Activated naive CD4-positive, alpha-beta T cell treated with anti-CD3 and anti-CD28 coated beads, Interleukin-2, amount 50 U/mL, for 72 hours (primary cell): Measurements from ENCODE around the gene FOXD4L1. TPM values are rescaled to one million over a fixed set of nuclear protein-coding genes. Genes with fewer than 3 reads are reported as not detected.
"Not testable (repeated sequence)": the region's sequence is repeated elsewhere in the genome, so short reads cannot be mapped to it uniquely, and the experiment has no call there.

ENCODE experiments used
- ATAC-seq, 2 donors: fragments of 150-1000 bp; cut with Tn5 transposase; 2 replicates each; pipeline ENCODE4 v1.10.0; 2021; ENCODE audit warnings: mild to moderate bottlenecking in 2 of 2, moderate library complexity in 2 of 2
- DNase-seq, 2 donors: peaks; one replicate each; pipeline ENCODE4 v3.0.0; 2021 to 2022; ENCODE audit warnings: low spot score in 2 of 2
- H3K27ac Mint-ChIP-seq, 2 donors: one replicate each; pipeline ENCODE4 v1.8.0; 2022; ENCODE audit warnings: mild to moderate bottlenecking in 2 of 2, mixed read lengths in 2 of 2
- H3K36me3 Mint-ChIP-seq, 2 donors: one replicate each; pipeline ENCODE4 v1.8.0; 2022; ENCODE audit warnings: mixed read lengths in 2 of 2
- H3K9me3 Mint-ChIP-seq, 2 donors: one replicate each; pipeline ENCODE4 v1.8.0; 2022; ENCODE audit warnings: mixed read lengths in 2 of 2
- total RNA-seq, 2 donors: library from RNA; stranded (reverse); gene quantifications; one replicate each; pipeline ENCODE4 v1.2.3, GENCODE V29; 2022

FOXD4L1 gene
- total RNA-seq, 2 donors from 2014 or later: 0.30 TPM; not detected in 1

DNA sequence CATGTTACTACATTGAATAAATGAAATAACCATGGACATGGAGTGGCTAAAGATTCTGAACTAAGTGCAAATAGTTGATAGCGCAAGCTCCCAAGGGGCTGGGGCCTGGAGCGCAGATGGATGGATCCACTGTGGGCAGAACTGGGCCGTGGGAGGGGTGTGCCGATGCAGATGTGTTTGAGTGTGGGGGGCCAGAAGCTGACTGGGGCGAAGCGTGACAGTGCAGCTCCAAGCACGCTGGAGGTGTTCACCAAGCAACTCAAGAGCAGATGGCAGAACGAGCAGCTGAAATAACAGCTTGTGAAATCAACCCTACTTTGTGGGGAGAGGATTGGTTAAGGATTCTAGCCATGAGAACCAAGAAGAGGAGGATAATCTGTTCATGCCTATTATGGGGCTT is 17.0 kb downstream of the FOXD4L1 start:
- not testable (repeated sequence) for DNase-seq, H3K9me3 Mint-ChIP-seq, ATAC-seq, H3K36me3 Mint-ChIP-seq, H3K27ac Mint-ChIP-seq

GRCh38 chr2:113515995-113516394 is 17.5 kb downstream of the FOXD4L1 start:
- H3K27ac Mint-ChIP-seq, H3K36me3 Mint-ChIP-seq, H3K9me3 Mint-ChIP-seq, ATAC-seq, DNase-seq: not testable (repeated sequence)

- not testable (repeated sequence) for H3K36me3 Mint-ChIP-seq, H3K9me3 Mint-ChIP-seq, H3K27ac Mint-ChIP-seq, DNase-seq
- ATAC-seq: peak; percentile 22 to 78
Observed at GRCh38 chr2:113517025-113517424, 18.6 kb downstream of the FOXD4L1 start.

GRCh38 chr2:113520837-113521236 is 22.4 kb downstream of the FOXD4L1 start:
- H3K27ac Mint-ChIP-seq, H3K36me3 Mint-ChIP-seq, DNase-seq, H3K9me3 Mint-ChIP-seq: not testable (repeated sequence)
- peak in 1 of 2 donors; percentile 51 for ATAC-seq

GRCh38 chr2:113521492-113521891 is 23.0 kb downstream of the FOXD4L1 start:
- H3K36me3 Mint-ChIP-seq, DNase-seq, H3K27ac Mint-ChIP-seq, H3K9me3 Mint-ChIP-seq, ATAC-seq: not testable (repeated sequence)

DNA sequence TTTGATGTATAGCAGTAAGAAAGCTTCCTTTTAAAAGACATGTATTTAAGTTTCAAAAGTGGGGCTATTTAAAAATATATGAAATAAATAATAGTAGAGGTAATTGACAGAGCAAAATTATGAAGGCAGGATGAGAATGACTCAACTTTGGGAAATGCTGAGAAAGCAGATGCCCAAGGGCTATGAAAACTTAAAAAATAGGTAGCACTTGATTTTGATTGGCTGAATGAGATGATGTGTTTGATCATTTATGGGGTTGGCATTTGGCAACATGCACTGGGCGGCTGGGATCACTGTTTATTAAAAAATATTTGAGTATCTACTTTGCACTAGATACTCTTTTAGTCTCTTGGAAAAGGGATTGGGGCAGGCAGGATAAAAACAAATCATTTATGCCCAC is 26.5 kb downstream of the FOXD4L1 start:
- H3K9me3 Mint-ChIP-seq, ATAC-seq, H3K27ac Mint-ChIP-seq, H3K36me3 Mint-ChIP-seq, DNase-seq: not testable (repeated sequence)

DNA sequence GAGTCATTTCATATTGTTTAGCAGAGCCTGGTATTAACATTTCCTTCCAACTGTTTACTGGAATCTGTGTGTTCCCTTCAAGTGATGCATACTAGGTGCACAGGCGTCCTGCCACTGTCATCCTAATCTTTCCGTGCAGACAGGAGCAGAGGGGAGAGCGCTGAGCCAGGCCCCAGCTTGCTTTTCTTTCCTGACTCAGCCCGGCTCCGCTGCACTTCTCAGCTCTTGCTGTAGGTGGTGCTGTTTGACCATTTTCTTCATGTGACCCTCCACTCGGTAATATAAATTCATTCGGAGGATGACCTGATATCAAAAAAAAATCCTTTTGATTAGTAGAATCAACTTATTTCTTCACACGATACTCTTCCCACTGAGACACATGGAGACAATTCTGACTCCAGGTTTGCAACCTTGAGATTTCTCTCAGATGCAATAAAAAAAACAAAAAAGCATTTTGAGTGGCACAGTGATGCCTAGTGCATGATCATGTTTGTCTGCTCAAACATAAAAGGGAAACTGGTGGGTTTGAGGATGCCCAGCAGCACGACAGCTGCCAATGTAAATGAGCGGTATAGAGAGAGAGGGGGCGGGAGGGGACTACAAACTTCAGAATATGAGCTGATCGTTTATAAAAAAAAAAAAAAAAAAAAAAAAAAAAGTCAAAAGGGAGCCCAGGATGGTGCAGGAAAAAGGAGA is 29.0 kb downstream of the FOXD4L1 start:
- DNase-seq, H3K36me3 Mint-ChIP-seq, H3K9me3 Mint-ChIP-seq, H3K27ac Mint-ChIP-seq: not testable (repeated sequence)
- ATAC-seq: peak; percentile 81 to 89

- H3K36me3 Mint-ChIP-seq, H3K27ac Mint-ChIP-seq, H3K9me3 Mint-ChIP-seq, DNase-seq, ATAC-seq: not testable (repeated sequence)
Observed at GRCh38 chr2:113528126-113528525, 29.7 kb downstream of the FOXD4L1 start.

DNA sequence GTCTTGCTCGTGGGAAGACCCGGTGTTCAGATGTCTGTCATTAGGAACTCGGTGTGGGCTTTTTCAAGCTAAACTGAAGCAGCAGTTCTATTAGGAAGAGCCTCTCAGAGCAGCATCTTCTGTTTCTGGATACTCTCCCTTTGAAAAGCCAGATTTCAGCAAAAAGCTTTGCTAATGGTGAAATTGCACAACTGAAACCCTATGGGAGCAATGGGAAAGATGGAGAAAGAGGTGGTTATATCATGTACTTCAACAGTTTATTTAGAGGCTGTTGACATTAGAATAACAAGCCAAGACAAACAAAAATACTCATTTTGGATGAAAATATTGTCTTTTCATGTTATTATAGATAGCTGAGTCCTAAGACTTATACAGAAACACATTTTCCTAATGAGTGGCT is 30.4 kb downstream of the FOXD4L1 start:
- not testable (repeated sequence) for H3K36me3 Mint-ChIP-seq, H3K9me3 Mint-ChIP-seq, DNase-seq, ATAC-seq, H3K27ac Mint-ChIP-seq

GRCh38 chr2:113532991-113533390 is 34.5 kb downstream of the FOXD4L1 start:
- DNase-seq, H3K27ac Mint-ChIP-seq, H3K36me3 Mint-ChIP-seq, H3K9me3 Mint-ChIP-seq, ATAC-seq: not testable (repeated sequence)

DNA sequence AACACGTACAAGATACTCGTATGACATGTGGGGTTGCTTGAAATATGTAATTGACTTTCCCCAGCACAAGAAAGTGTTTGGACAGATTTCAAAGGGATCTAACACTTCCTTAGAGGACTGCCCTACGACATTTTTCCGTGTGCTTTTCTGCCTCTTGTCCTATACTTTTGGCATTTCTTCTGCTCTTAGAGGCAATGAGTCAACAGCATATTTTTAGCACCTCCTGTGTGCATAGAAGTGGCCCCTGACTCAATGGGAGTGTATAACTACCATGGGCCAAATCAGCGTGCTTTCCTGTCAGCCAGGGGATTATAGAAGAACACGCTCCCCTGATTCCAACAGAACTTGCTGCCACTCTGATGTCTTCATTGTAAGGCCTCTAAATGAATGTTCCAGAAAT is 38.1 kb downstream of the FOXD4L1 start:
- not testable (repeated sequence) for H3K27ac Mint-ChIP-seq, DNase-seq, H3K9me3 Mint-ChIP-seq, H3K36me3 Mint-ChIP-seq, ATAC-seq

- H3K36me3 Mint-ChIP-seq, ATAC-seq: not testable (repeated sequence)
Observed at GRCh38 chr2:113540834-113541203, 42.4 kb downstream of the FOXD4L1 start.

DNA sequence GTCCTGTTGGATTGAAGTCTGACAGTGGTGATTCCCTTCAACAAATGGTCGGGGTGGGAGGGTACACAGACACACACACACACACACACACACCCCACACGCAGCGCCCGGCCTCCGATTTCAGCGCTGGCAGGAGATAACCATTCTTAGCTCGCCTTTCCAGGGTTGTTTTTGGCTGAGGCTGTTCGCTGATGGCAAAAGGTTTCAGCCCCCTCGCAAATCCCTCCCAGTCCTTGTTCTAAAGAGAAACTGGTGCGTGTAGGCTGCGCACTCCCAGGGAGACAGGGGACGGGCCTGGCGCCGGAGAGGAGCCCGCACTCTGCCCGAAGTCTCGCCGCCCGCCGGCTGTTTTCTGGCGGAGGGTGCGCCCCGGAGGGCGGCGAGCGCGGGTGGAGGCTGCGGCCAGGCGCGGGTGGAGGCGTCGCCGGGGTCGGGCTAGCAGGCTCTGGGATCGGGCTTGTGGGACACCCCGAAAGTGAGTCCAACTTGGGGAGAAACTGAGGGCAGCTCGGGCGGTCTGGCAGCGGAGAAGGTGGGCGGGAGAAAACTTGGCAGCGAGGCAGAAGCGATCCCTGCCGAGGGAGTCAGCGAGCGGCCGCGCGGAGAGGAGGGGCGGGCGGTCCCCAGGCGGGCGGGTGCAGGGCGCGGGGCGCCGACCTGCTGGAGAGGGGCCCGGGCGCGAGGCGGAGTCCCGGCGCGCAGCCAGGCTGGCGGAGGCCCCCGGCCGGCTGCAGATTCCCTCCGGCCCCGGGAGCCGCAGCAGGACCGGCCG is 42.9 kb downstream of the FOXD4L1 start:
- not testable (repeated sequence) for H3K27ac Mint-ChIP-seq, H3K9me3 Mint-ChIP-seq, H3K36me3 Mint-ChIP-seq
- peak in 1 of 2 donors; percentile 27 for DNase-seq
- peak; percentile 63 to 75 for ATAC-seq

More at GRCh38 chr2:113540834-113541203, 42.4 kb downstream of the FOXD4L1 start:
- not testable (repeated sequence) for DNase-seq, H3K27ac Mint-ChIP-seq, H3K9me3 Mint-ChIP-seq

DNA sequence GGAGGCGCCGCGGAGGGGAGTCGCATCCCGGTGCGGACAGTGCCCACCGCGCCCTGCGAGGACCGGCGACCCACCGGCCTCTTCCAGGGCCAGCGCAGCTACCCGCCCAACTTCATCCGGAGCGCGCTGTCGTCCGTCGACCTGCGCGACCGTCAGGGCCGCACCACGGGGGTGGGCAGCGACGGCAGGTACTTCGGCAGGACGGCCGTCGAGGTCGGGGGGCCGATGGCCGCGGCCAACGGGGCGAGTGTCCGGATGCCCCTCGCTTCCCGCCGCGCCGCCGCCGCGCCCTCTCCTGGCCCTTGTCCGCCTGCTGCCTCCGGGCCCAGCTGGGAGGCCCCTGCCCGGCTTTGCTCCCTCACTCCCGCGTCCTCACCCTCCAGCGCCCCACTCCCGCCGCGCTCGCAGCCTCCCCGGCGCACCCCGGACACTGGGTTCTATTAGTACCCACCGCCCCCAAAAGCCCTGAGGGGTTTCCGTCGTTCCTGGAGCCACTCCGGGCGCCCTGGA is 43.6 kb downstream of the FOXD4L1 start:
- DNase-seq: not testable (repeated sequence)
- ATAC-seq: peak; percentile 54

GRCh38 chr2:113542529-113542928 is 44.1 kb downstream of the FOXD4L1 start:
- H3K27ac Mint-ChIP-seq: peak overlapping the region in 1 of 2 donors; percentile 82
- not testable (repeated sequence) for H3K9me3 Mint-ChIP-seq, H3K36me3 Mint-ChIP-seq, DNase-seq, ATAC-seq

More for the DNA sequence above, 43.6 kb downstream of the FOXD4L1 start:
- H3K36me3 Mint-ChIP-seq, H3K27ac Mint-ChIP-seq, H3K9me3 Mint-ChIP-seq: not testable (repeated sequence)
